Activated naive CD8-positive, alpha-beta T cell treated with anti-CD3 and anti-CD28 coated beads, Interleukin-2, amount 50 U/mL, for 16 hours (primary cell): ENCODE results near the gene KLHDC1.

Experiments
- DNase-seq: peaks from one replicate; pipeline ENCODE4 v3.0.0-alpha.2; 2020; ENCODE audit warnings: low read depth, low spot score

KLHDC1 gene

GRCh38 chr14:49783394-49784014 lies 90.6 kb downstream of the KLHDC1 start:
- DNase-seq: no peak

DNA sequence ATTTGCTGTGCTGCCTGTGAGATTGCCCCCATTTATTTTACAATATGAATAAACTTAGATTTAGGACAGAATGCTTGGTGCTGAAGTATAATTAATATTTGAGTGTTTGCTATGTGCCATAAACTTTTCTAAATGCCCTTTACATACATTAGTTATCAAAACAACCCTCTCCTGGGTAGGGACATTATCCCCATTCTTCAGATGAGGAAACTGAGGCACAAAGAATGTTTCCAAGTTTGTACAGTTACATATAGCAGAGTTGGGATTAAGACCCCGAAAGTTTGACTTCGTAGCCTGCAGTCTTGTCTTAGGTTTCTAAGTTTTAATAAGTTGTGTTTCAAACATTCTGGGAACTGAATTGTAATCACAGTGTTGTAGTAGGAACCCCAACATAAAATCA lies 93.4 kb downstream of the KLHDC1 start:
- DNase-seq: no peak

- no peak for DNase-seq
These were observed 99.7 kb downstream of the KLHDC1 start for GRCh38 chr14:49792618-49793017.

- no peak for DNase-seq
These were observed 103.1 kb downstream of the KLHDC1 start for GRCh38 chr14:49796025-49796424.
